Placental epithelial cell (primary cell): Measurements from ENCODE around the gene FAM236D. TPM values are rescaled to one million over a fixed set of nuclear protein-coding genes. Genes with fewer than 3 reads are reported as not detected.

Experiments used
- total RNA-seq: library from RNA; depleted of rRNA; stranded (reverse); fragments of >200 nt; gene quantifications from 2 replicates; pipeline ENCODE4 v1.2.3, GENCODE V29; 2012

The FAM236D gene
- not detected in 2 replicates for total RNA-seq

DNA sequence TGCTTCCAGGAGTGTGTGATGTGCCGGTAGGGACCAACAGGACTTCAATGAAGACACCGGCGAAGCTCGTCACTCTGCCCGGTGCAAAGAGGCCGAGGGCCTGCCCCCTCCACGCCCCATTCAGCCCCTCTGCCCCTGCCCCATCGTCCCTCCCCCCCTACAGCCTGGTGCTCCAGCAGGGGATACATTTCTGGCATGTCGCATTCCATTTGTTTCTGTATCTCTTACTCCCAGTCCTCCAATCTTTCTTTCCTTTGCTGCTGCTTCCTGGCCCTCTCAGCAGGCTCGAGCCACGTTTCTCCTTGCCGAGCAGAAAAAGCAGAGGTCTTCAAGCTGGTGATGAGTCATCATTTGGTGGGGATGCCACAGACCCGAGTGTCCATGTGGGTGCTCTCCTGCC, at the start of gene FAM236D:
TSS of gene FAM236D (minus strand) at position 101 of the 400 bp plus-strand sequence. CDS start at position 1, 100 bp downstream.

DNA sequence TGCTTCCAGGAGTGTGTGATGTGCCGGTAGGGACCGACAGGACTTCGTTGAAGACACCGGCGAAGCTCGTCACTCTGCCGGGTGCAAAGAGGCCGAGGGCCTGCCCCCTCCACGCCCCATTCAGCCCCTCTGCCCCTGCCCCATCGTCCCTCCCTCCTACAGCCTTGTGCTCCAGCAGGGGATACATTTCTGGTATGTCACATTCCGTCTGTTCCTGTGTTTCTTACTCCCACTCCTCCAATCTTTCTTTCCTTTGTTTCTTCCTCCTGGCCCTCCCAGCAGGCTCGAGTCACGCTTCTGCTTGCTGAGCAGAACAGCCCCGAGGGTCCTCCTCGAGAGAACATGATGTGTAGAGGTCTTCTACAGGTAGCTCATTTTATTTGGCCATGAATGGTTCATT, 25.4 kb downstream of the FAM236D start, which contains the start of gene FAM236B:
TSS of gene FAM236B (minus strand) at position 101 of the 400 bp plus-strand sequence. CDS start at position 1, 100 bp downstream.

DNA sequence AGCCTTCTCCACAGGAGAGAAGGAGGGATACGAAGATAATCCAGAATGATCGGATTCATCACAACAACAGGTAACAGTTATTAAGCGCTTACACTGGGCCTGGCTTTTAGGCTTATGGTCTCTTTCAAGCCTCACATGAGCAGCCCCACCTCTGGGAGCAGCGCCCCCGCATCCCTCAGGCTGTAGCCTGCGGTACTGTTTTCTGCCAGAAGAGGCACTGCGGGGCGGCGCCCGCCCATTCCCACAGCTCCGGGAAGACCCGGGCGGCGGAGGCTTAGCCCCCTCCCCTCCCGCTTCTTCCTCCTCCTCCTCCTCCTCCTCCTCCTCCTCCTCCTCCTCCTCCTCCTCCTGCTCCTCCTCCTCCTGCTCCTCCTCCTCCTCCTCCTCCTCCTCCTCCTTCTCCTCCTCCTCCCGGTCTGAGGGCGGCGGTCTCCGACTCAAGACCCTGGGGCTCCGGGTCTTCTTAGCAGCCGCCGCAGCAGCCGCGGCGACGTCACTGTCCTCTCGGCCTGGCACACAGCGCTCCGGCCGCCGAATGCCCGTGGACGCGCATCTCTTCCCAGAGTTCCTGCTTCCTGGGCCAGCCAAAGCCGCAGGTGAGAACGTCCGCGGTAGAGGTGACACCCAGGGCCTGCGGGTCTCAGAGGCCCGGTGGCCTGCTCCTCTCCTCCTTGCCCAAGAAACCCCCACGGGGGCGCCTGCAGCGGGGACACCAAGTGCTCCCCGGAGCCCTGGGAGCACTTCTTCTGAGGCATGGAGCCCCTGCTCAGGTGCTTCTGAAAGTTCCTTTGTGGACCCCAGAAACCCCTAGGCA, 31.1 kb downstream of the FAM236D start, which contains the start of gene DMRTC1B:
TSS of gene DMRTC1B (plus strand) at position 238 of the 814 bp plus-strand sequence. CDS start 68,246 bp downstream, outside the sequence.

Other genes starting within 250 kb of the FAM236D start
- 23.6 and 24.7 TPM in 2 replicates for gene HDAC8, start 235.4 kb downstream of the FAM236D start, total RNA-seq
- 19.6 and 27.5 TPM in 2 replicates for gene PHKA1, start 93.9 kb downstream of the FAM236D start, total RNA-seq
- under 0.01 TPM in 1 of 2 replicates, not detected in the other for gene DMRTC1B, start 31.3 kb downstream of the FAM236D start, total RNA-seq
- gene FAM236B, start 25.6 kb downstream of the FAM236D start, total RNA-seq, result not detected in 2 replicates
- gene FAM236C, start 104.4 kb upstream of the FAM236D start, total RNA-seq, result not detected in 2 replicates
- gene FAM236A, start 130.0 kb upstream of the FAM236D start, total RNA-seq, result not detected in 2 replicates
- not detected in 2 replicates for gene DMRTC1, start 135.6 kb upstream of the FAM236D start, total RNA-seq
- gene PABPC1L2B, start 194.7 kb upstream of the FAM236D start, total RNA-seq, result not detected in 2 replicates